Stimulated activated CD4-positive, alpha-beta T cell treated with anti-CD3 and anti-CD28 coated beads, Interleukin-15, amount 100 ng/mL, for 24 hours (primary cell): Measurements from ENCODE around the gene INSR.
"Not testable (repeated sequence)": the region's sequence is repeated elsewhere in the genome, so short reads cannot be mapped to it uniquely, and the experiment has no call there.

Experiments
- DNase-seq: peaks from one replicate; pipeline ENCODE4 v3.0.0-alpha.2; 2020

Gene INSR

DNA sequence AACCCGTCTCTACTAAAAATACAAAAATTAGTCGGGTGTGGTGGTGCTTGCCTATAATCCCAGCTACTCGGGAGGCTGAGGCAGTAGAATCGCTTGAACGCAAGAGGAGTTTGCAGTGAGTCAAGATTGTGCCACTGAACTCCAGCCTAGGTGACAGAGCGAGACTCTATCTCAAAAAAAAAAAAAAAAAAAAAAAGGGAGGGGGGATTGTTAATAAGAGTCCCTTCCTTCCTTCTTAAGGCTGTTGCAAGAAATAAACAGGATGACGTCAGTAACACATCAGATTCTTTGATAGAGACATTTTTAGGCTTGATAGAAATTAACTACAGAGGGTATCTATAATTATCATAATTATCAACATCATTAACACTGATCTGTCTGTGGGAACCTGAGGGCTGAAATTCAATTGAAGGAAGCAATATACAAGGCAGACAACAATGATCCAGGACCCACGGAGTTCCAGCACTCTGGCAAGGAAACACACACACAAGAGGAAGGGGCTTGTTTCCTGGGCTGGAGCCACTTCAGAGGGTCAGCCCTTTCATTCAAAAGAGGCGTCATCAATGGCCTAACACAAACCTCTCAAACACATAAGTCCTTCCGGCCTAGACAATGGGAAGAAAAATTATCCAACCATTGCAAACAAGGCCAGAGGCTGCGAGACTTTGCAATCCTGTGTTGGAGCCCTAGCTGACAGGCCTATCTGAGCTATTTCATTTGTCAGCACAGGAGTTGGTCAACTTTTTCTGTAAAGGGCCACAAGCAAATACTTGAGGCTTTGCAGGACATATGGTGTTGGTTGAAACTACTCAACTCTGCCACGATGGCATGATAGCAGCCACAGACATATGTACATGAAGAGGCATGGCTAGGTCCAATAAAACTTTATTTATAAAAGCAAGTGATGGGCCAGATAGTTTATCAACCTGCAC is 105.2 kb downstream of the INSR start:
- DNase-seq = no peak

- no peak for DNase-seq
Measured at GRCh38 chr19:7187605-7188339, 106.4 kb downstream of the INSR start.

- no peak for DNase-seq
Measured at GRCh38 chr19:7182489-7182888, 111.7 kb downstream of the INSR start.

DNA sequence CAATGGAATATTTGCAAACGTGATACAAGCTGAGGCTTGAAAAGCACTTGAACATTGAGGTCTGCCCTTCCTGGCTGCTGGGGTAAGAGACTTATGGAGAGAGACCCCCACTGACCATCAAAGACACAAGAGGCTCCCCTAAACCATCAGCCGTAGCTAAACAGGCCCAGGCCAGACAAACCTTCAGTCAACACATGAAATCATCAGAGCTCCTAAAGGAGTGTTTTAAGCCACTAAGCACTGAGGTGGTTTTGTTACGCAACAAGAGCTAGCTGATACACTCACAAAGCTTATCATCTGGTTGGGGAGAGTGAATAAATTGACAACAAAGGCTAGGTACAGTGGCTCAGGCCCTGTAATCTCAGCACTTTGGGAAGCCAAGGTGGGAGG is 114.3 kb downstream of the INSR start:
- no peak for DNase-seq

DNA sequence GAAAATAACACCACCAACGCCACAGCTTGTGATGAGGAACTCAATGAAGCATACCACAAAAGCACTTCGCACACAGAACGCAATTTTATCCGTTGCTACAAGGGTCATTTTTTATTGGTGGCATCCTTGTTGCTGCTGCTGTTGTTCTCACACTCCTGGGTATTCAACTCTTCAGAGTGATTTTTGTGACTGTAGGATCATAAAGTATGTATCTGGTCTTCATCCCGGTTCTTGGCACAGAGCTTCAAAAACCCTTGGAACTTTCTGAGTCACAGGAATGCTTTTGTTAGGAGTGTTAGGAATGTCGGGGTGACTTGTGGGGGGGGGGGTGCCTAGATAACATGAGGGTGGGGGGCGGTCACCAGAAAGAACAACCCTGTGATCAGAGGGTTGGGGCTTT is 116.3 kb downstream of the INSR start:
- no peak for DNase-seq

GRCh38 chr19:7176792-7177191 is 117.4 kb downstream of the INSR start:
- no peak for DNase-seq

- DNase-seq = no peak
Measured at GRCh38 chr19:7172794-7173193, 121.4 kb downstream of the INSR start.

DNA sequence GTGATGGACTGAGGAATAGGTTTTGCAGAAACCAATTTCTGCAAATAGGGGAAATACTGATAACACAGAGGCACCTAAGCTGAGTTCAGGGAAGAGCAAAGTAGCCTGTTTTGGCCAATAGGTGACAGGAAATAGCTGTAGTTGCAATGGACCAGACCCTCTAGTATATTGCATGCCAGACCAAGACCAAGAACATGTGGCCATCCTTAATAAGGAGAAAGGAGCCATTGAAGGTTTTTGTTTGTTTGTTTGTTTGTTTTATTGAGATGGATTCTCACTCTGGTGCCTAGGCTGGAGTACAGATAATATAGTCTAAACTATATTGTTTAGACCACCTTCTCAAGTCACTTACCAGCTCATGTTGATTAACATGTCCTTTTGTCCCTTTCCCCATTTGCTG is 123.2 kb downstream of the INSR start:
- no peak for DNase-seq

DNA sequence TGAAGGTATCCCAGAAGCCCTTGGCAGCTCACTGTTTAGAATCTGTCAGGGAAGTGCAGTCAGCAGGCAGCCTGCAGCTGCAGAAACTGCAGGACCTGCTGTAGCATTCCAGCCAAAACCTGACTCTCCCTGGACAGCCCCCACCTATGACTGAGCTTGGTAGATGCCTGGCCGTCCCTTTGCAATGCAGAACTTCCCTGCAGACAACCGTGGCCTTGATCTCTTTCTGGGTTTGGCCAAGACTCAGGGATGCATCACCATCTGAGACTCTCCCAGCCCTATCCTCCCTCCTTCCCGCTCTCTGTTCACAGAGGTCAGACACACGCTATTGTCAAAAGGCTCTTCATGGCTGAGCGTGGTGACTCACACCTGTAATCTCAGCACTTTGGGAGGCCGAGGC is 125.3 kb downstream of the INSR start:
- no peak for DNase-seq

DNA sequence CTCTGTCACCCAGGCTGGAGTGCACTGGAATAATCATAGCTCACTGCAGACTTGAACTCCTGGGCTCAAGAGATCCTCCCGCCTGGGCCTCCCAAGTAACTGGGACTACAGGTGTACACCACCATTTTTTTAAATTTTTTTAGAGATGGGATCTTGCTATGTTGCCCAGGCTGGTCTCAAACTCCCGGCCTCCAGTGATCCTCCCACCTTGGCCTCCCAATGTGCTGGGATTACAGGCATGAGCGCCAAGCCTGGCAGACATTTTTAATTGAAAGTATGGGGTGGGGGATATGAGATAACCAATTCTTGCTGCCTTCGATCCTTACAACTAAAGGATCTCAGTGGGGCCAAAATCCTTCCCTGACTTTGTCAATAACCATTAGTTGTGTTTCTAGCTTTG is 132.9 kb downstream of the INSR start:
- DNase-seq = no peak

GRCh38 chr19:7159105-7159933 is 134.9 kb downstream of the INSR start:
- DNase-seq = no peak

GRCh38 chr19:7153022-7153421 is 141.2 kb downstream of the INSR start:
- DNase-seq = peak; percentile 7

GRCh38 chr19:7152568-7152967 is 141.6 kb downstream of the INSR start:
- DNase-seq = no peak

DNA sequence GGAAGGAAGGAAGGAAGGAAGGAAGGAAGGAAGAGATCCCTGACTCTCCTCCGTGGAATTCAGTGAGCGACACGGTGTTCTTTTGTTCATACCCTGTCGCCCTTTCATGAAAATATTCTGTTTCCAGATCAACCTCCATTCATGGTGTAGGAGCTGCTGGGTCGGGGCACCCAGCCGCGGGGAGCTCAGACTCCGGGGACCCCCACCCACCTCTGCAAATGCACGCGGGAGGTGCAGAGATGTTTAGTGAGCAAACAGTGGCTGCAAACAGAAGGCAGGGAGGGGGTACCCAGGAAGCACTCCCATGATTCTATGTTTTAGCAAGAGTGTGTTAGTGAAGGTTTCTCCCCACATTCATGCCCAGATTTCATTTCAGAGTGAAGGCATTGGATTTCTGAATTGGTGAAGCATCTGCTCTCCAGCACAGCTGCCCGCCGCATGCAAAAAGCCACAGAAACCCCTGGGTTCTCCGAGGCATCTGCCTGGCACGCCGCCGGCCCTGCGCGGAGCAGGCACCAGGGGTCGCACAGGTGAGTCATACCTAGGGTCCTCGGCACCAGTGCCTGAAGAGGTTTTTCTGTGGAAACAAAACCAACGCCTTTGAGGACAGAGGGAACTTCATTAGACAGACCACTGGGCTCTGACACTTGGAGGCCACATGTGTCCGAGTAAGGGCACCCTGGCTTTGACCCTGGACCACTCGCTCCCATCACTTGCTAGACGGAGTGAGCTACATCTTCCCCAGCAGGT is 144.1 kb downstream of the INSR start:
- no peak for DNase-seq

- DNase-seq = peak; percentile 8
Measured at GRCh38 chr19:7147119-7147675, 147.0 kb downstream of the INSR start.

DNA sequence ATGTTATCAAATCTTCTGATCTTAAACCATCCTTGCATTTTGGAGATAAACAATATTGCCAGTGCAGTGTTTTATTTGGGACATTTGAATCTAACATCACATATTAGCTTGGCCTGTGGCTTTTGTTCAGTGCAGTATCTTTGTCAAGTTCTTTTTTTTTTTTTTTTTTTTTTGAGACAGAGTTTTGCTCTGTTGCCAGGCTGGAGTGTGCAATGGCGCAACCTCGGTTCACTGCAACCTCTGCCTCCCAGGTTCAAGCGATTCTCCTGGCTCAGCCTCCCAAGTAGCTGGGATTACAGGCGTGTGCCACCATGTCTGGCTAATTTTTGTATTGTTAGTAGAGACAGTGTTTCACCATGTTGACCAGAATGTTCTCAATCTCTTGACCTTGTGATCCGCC is 148.1 kb downstream of the INSR start:
- not testable (repeated sequence) for DNase-seq

GRCh38 chr19:7145494-7145893 is 148.7 kb downstream of the INSR start:
- no peak for DNase-seq

DNA sequence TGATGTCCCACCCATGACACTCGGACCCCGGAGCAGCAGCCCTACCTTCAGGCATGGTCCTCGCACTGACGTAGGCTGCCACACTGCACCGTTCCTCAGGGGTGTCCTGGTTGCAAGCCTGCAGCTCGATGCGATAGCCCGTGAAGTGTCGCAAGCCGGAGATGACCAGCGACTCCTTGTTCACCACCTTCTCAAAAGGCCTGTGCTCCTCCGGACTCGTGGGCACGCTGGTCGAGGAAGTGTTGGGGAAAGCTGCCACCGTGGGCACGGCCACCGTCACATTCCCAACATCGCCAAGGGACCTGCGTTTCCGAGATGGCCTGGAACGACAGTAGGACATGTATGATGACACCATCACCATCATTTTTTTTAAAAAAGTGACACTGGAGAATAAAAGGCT is 151.4 kb downstream of the INSR start:
- DNase-seq = no peak

DNA sequence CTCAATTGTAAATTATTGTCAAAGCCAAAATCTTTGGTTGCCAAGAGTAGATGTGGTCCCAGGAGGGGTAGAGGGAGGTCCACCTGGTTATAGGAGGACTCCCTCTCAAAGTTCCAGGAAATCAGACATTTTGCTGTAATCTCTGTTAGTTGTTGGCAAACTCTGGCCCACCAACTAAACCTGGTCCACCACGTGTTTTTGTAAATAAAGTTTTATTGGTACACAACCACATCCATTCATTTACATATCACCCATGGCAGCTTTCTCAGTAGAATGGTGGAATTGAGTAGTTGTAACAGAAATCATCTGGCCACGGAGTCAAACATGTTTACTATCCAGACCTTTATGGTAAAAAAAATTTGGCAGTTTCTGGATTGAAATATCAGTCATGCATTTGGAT is 154.1 kb downstream of the INSR start:
- no peak for DNase-seq

DNA sequence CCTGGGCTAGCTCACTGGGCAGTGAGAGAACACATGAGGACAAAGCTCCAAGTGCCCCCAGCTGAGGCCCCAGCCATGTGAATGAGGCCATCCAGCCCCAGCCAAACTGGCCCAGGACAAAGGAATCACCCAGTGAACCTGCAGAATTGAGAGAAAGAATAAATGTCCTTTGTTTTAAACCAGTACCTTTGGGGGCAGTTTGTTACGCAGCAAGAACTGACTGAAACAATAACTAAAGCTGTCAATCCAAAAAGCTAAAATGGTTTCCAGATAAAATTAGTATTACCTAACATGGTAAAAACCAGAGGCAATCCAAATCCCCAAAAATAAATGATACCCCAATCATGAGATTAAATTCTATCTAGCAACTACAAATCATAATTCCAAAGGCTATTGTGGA is 155.1 kb downstream of the INSR start:
- no peak for DNase-seq

DNA sequence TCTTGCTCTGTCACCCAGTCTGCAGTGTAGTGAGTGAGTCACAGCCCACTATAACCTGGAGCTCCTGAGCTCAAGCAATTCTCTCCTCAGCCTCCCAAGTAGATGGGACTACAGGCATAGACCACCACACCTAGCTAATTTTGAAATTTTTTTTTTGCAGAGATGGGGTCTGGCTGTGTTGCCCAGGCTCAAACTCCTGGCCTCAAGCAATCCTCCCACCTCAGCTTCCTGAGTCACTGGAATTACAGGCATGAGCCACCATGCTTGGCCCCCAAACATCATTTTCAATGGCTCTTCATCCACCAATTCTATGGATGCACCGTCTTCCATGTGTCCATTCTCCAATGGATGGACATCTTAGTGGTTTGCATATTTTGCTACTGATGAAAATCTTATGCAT is 155.8 kb downstream of the INSR start:
- no peak for DNase-seq

DNA sequence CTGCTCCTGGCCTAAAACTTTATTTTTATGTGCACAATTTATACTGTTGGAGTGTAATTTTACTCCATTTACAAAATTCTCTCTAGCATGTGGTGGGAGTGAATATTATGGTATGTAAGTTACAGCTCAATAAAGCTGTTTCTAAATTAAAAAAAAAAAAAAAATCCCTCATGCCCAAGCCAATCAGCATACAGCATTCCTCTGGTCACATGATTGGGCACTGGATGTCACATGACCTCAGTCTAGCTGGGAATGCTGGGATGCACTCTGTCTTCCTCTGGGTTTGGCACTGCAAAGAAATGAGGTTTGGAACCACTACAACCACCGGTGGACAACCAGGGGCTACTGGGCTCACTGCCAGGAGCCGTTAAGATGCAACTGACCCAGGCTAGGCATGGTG is 157.1 kb downstream of the INSR start:
- no peak for DNase-seq
